ENCODE measurements around the gene ZNF205. TPM values are rescaled to one million over a fixed set of nuclear protein-coding genes. Genes with fewer than 3 reads are reported as not detected.

ZNF205 gene
- total RNA-seq, 1 experiment from 2014 or later: 40.2 TPM

GRCh38 chr16:3106205-3106928 is 6.0 kb upstream of the ZNF205 start:
- peak; percentile 99 for DNase-seq
- peak overlapping the region; percentile 73 for H3K4me3 ChIP-seq (ENCODE audit: insufficient read depth, low read depth, low read length)
- no peaks in the 10 kb centered on the region for H3K36me3 ChIP-seq (replicated peaks; ENCODE audit: control insufficient read depth, insufficient read depth, low read length)
- H3K27me3 ChIP-seq (ENCODE audit: control insufficient read depth, insufficient read depth, low read length): no peaks in the 10 kb centered on the region; the same call in 1 of the 2 replicates

- H3K4me3 ChIP-seq (ENCODE audit: insufficient read depth, low read depth, low read length): peak overlapping the region; percentile 78
- H3K36me3 ChIP-seq (replicated peaks; ENCODE audit: control insufficient read depth, insufficient read depth, low read length): peaks cover 8% of the 10 kb centered on the region
- no peaks in the 10 kb centered on the region; the same call in 1 of the 2 replicates for H3K27me3 ChIP-seq (ENCODE audit: control insufficient read depth, insufficient read depth, low read length)
- DNase-seq: peak; percentile 22
Observed at GRCh38 chr16:3112881-3113574, 642 bp downstream of the ZNF205 start.

- Histone ChIP-seq H3K4me3 (ENCODE audit: insufficient read depth, low read depth, low read length) (no peak overlapping the region), H3K27me3 (ENCODE audit: control insufficient read depth, insufficient read depth, low read length) (no peaks in the 10 kb centered on the region; the same call in 1 of the 2 replicates), H3K36me3 (replicated peaks; ENCODE audit: control insufficient read depth, insufficient read depth, low read length) (peaks cover 10% of the 10 kb centered on the region)
- peak; percentile 67 for DNase-seq
Observed at GRCh38 chr16:3113765-3114479, 1.5 kb downstream of the ZNF205 start.

- Histone ChIP-seq H3K36me3 (replicated peaks; ENCODE audit: control insufficient read depth, insufficient read depth, low read length) (peaks cover 12% of the 10 kb centered on the region), H3K4me3 (ENCODE audit: insufficient read depth, low read depth, low read length) (no peak overlapping the region), H3K27me3 (ENCODE audit: control insufficient read depth, insufficient read depth, low read length) (no peaks in the 10 kb centered on the region)
- peak; percentile 20 for DNase-seq
Observed at GRCh38 chr16:3115003-3115402, 2.6 kb downstream of the ZNF205 start.

GRCh38 chr16:3115561-3115960 is 3.2 kb downstream of the ZNF205 start:
- peak; percentile 79 for DNase-seq
- Histone ChIP-seq H3K27me3 (ENCODE audit: control insufficient read depth, insufficient read depth, low read length) (no peaks in the 10 kb centered on the region), H3K4me3 (ENCODE audit: insufficient read depth, low read depth, low read length) (no peak overlapping the region), H3K36me3 (replicated peaks; ENCODE audit: control insufficient read depth, insufficient read depth, low read length) (peaks cover 12% of the 10 kb centered on the region)

- DNase-seq: peak; percentile 30
- Histone ChIP-seq H3K36me3 (replicated peaks; ENCODE audit: control insufficient read depth, insufficient read depth, low read length) (peaks cover 12% of the 10 kb centered on the region), H3K27me3 (ENCODE audit: control insufficient read depth, insufficient read depth, low read length) (no peaks in the 10 kb centered on the region), H3K4me3 (ENCODE audit: insufficient read depth, low read depth, low read length) (no peak overlapping the region)
Observed at GRCh38 chr16:3118204-3118790, 5.9 kb downstream of the ZNF205 start.

GRCh38 chr16:3118846-3119245 is 6.5 kb downstream of the ZNF205 start:
- H3K4me3 ChIP-seq (ENCODE audit: insufficient read depth, low read depth, low read length): no peak overlapping the region
- DNase-seq: no peak
- H3K36me3 ChIP-seq (replicated peaks; ENCODE audit: control insufficient read depth, insufficient read depth, low read length): peaks cover 12% of the 10 kb centered on the region

GRCh38 chr16:3119286-3119685 is 6.9 kb downstream of the ZNF205 start:
- H3K36me3 ChIP-seq (replicated peaks; ENCODE audit: control insufficient read depth, insufficient read depth, low read length): peaks cover 12% of the 10 kb centered on the region
- no peaks in the 10 kb centered on the region for H3K27me3 ChIP-seq (ENCODE audit: control insufficient read depth, insufficient read depth, low read length)
- no peak for DNase-seq
- H3K4me3 ChIP-seq (ENCODE audit: insufficient read depth, low read depth, low read length): no peak overlapping the region

More at GRCh38 chr16:3118846-3119245, 6.5 kb downstream of the ZNF205 start:
- H3K27me3 ChIP-seq (ENCODE audit: control insufficient read depth, insufficient read depth, low read length): no peaks in the 10 kb centered on the region

- Histone ChIP-seq H3K36me3 (replicated peaks; ENCODE audit: control insufficient read depth, insufficient read depth, low read length) (peaks cover 12% of the 10 kb centered on the region), H3K27me3 (ENCODE audit: control insufficient read depth, insufficient read depth, low read length) (no peaks in the 10 kb centered on the region), H3K4me3 (ENCODE audit: insufficient read depth, low read depth, low read length) (no peak overlapping the region)
- DNase-seq: peak; percentile 45
Observed at GRCh38 chr16:3119701-3120408, 7.5 kb downstream of the ZNF205 start.

- Histone ChIP-seq H3K36me3 (replicated peaks; ENCODE audit: control insufficient read depth, insufficient read depth, low read length) (peaks cover 11% of the 10 kb centered on the region), H3K4me3 (ENCODE audit: insufficient read depth, low read depth, low read length) (no peak overlapping the region), H3K27me3 (ENCODE audit: control insufficient read depth, insufficient read depth, low read length) (no peaks in the 10 kb centered on the region)
- no peak for DNase-seq
Observed at GRCh38 chr16:3120435-3120834, 8.0 kb downstream of the ZNF205 start.

GRCh38 chr16:3121851-3122467 is 9.6 kb downstream of the ZNF205 start:
- peaks cover 4% of the 10 kb centered on the region for H3K36me3 ChIP-seq (replicated peaks; ENCODE audit: control insufficient read depth, insufficient read depth, low read length)
- DNase-seq: no peak
- no peaks in the 10 kb centered on the region for H3K27me3 ChIP-seq (ENCODE audit: control insufficient read depth, insufficient read depth, low read length)
- H3K4me3 ChIP-seq (ENCODE audit: insufficient read depth, low read depth, low read length): no peak overlapping the region

- Histone ChIP-seq H3K4me3 (ENCODE audit: insufficient read depth, low read depth, low read length) (peak overlapping the region; percentile 55; the same call in 1 of the 2 replicates), H3K27me3 (ENCODE audit: control insufficient read depth, insufficient read depth, low read length) (no peaks in the 10 kb centered on the region)
- DNase-seq: no peak
Observed at GRCh38 chr16:3122926-3123570, 10.7 kb downstream of the ZNF205 start.

More at GRCh38 chr16:3122926-3123570, 10.7 kb downstream of the ZNF205 start:
- peaks cover 6% of the 10 kb centered on the region for H3K36me3 ChIP-seq (replicated peaks; ENCODE audit: control insufficient read depth, insufficient read depth, low read length)
